Smooth muscle cell (in vitro differentiated cells): ENCODE results near the gene PSMF1. TPM values are rescaled to one million over a fixed set of nuclear protein-coding genes. Genes with fewer than 3 reads are reported as not detected.

Source experiments
- DNase-seq: peaks from one replicate; lab custom pipeline; 2025; ENCODE audit not compliant: unreplicated experiment; lab: John Stamatoyannopoulos, UW
- H2AFZ ChIP-seq: fragments of 200-600 bp; sonication (generic); 2 replicates; pipeline ENCODE4 v1.6.0; 2016; ENCODE audit warnings: antibody characterized with exemption, low read depth, mild to moderate bottlenecking
- H3F3A ChIP-seq: fragments of 200-600 bp; sonication (generic); 2 replicates; pipeline ENCODE4 v1.6.0; 2017; ENCODE audit warnings: antibody characterized with exemption, low read depth
- H3K27ac ChIP-seq: fragments of 200-600 bp; sonication (generic); 2 replicates; pipeline ENCODE4 v1.5.1; 2016; ENCODE audit warnings: low read depth, mild to moderate bottlenecking
- H3K27me3 ChIP-seq: fragments of 200-600 bp; sonication (generic); 2 replicates; pipeline ENCODE4 v1.6.1; 2016; ENCODE audit warnings: low read depth, mild to moderate bottlenecking
- H3K36me3 ChIP-seq: fragments of 200-600 bp; sonication (generic); 2 replicates; pipeline ENCODE4 v1.5.1; 2016; ENCODE audit warnings: low read depth
- H3K4me1 ChIP-seq: fragments of 200-600 bp; sonication (generic); 2 replicates; pipeline ENCODE4 v1.5.1; 2016; ENCODE audit warnings: low read depth
- H3K4me2 ChIP-seq: fragments of 200-600 bp; sonication (generic); 2 replicates; pipeline ENCODE4 v1.6.0; 2016; ENCODE audit warnings: mild to moderate bottlenecking
- H3K4me3 ChIP-seq: fragments of 200-600 bp; sonication (generic); 2 replicates; pipeline ENCODE4 v1.5.1; 2016; ENCODE audit warnings: mild to moderate bottlenecking
- H3K79me2 ChIP-seq: fragments of 200-600 bp; sonication (generic); 2 replicates; pipeline ENCODE4 v1.6.0; 2016; ENCODE audit warnings: low read depth, mild to moderate bottlenecking
- H3K9ac ChIP-seq: fragments of 200-600 bp; sonication (generic); 2 replicates; pipeline ENCODE4 v1.6.0; 2016; ENCODE audit warnings: low read depth
- H3K9me3 ChIP-seq: fragments of 200-600 bp; sonication (generic); replicated peaks from 2 replicates; pipeline ENCODE4 v1.5.1; 2016; ENCODE audit warnings: low read depth
- H4K20me1 ChIP-seq: fragments of 200-600 bp; sonication (generic); 2 replicates; pipeline ENCODE4 v1.6.0; 2016; ENCODE audit warnings: low read depth
- WGBS: methylation state at CpG from one replicate; pipeline ENCODE4 v1.1.7; 2016; ENCODE audit warnings: low lambda C conversion rate; 5-methylcytosine and 5-hydroxymethylcytosine counted together
- polyA plus RNA-seq: library from polyadenylated mRNA; unstranded; fragments of >200 nt; fragmentation: Nextera tagmentation; extraction: Ambion mirVana; gene quantifications from 2 replicates; pipeline ENCODE4 v1.2.1, GENCODE V29; 2016
- total RNA-seq: library from RNA; depleted of rRNA; stranded (reverse); fragments of >200 nt; gene quantifications from 2 replicates; pipeline ENCODE4 v1.2.3, GENCODE V29; 2014
- TF ChIP-seq, protein P1 (sequence below): fragments of 200-600 bp; sonication (generic); IDR thresholded peaks from 2 replicates; pipeline ENCODE4 v1.5.1; 2017; ENCODE audit warnings: borderline replicate concordance, mild to moderate bottlenecking, antibody characterized with exemption; ENCODE audit not compliant: insufficient read depth, poor library complexity, severe bottlenecking

PSMF1 gene
- total and polyA plus RNA-seq, 2 experiments from 2014 or later: 120 to 246 TPM

DNA sequence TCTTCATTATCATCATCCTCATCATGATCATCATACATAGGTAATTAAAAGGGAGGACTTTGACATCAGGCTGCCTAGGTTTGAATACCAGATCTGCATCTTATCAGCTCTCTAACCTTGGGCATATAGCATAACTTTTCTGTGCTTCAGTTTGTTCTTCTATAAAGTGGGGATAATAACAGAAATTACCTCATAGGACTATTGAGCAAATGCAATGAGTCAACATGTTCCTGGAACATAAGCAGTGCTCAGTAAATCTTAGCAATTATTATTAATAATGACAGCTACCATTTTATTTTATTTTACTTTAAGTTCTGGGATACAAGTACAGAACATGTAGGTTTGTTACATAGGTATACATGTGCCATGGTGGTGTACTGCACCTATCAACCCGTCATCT lies 92.1 kb downstream of the PSMF1 start:
- H3K4me3 ChIP-seq: no peak overlapping the region
- no peaks in the 10 kb centered on the region for H3K9me3 ChIP-seq
- no peak for DNase-seq
- no peaks in the 10 kb centered on the region for H3F3A ChIP-seq
- peaks cover 2% of the 10 kb centered on the region for H3K4me1 ChIP-seq
- H3K27ac ChIP-seq: no peak overlapping the region
- H3K27me3 ChIP-seq: peaks cover 22% of the 10 kb centered on the region
- H3K4me2 ChIP-seq: no peak overlapping the region
- TF ChIP-seq, protein P1, sequence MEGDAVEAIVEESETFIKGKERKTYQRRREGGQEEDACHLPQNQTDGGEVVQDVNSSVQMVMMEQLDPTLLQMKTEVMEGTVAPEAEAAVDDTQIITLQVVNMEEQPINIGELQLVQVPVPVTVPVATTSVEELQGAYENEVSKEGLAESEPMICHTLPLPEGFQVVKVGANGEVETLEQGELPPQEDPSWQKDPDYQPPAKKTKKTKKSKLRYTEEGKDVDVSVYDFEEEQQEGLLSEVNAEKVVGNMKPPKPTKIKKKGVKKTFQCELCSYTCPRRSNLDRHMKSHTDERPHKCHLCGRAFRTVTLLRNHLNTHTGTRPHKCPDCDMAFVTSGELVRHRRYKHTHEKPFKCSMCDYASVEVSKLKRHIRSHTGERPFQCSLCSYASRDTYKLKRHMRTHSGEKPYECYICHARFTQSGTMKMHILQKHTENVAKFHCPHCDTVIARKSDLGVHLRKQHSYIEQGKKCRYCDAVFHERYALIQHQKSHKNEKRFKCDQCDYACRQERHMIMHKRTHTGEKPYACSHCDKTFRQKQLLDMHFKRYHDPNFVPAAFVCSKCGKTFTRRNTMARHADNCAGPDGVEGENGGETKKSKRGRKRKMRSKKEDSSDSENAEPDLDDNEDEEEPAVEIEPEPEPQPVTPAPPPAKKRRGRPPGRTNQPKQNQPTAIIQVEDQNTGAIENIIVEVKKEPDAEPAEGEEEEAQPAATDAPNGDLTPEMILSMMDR: no peak
- no peaks in the 10 kb centered on the region for H3K36me3 ChIP-seq
- WGBS: 93% methylated on average over 1 of the region's 1 CpG
- H2AFZ ChIP-seq: no peak overlapping the region
- H4K20me1 ChIP-seq: no peaks in the 10 kb centered on the region
- no peaks in the 10 kb centered on the region for H3K79me2 ChIP-seq
- H3K9ac ChIP-seq: no peak overlapping the region

DNA sequence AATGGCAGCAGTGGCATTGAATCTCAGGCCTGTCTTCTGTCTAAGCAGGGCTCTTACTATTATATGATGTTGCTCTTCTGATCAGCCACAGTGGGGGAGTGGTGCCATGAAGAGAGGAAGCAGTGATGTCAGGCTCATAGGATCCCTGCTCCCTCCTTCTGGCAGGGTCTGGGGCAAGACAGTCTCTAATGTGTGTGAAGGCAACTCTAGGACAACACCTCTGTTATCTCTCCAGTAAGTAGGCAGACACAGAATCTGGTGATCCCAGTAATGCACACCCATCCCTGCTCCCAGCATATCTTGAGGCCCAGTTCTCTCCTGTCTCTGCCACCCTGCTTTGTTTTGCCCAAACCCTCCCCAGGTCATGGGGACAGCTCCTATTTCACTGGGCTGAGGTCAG lies 93.6 kb downstream of the PSMF1 start:
- Histone ChIP-seq H3K27me3 (peaks cover 22% of the 10 kb centered on the region), H4K20me1 (no peaks in the 10 kb centered on the region), H3K9me3 (no peaks in the 10 kb centered on the region), H3K36me3 (no peaks in the 10 kb centered on the region), H3K27ac (no peak overlapping the region), H3K4me3 (no peak overlapping the region), H3K9ac (no peak overlapping the region), H3K4me1 (peaks cover 2% of the 10 kb centered on the region), H2AFZ (no peak overlapping the region), H3K4me2 (no peak overlapping the region), H3K79me2 (no peaks in the 10 kb centered on the region), H3F3A (no peaks in the 10 kb centered on the region)
- TF ChIP-seq, protein P1: no peak
- no peak for DNase-seq

DNA sequence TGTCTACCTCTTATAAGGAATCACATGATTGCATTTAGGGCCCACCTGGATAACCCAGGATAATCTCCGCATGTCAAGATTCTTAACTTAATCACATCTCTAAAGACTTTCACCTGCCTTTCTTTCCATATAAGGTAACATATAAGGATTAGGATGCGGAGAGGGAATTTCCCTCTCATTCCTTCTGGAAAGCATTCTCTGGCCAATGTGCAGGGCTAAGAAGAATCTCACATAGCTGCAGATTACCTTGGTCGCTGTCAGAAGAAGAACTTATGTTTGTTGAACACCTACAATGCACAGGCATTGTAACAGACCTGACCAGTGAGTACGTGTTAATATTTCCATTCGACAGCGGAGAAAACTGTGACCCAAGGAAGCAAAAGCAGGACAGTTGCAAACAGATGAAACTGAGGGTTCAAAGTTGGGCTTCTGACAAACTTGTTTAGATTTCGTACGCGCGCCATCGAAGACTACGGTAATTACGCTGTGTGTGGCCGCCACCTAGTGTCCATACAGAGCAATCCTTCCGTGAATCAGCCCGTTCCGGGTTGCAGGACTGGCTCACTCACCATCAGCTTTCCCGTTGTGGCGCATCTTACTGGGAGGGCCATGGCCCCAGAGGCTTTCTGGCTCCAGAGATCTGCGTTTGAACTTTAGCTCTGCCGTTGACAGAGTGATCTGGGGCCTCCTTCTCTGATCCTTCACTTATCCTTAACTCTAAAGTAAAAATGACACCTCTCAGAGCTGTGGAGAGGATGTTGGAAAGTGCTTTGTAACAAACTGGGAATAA lies 94.4 kb downstream of the PSMF1 start:
- no peaks in the 10 kb centered on the region for H3K79me2 ChIP-seq
- TF ChIP-seq, protein P1: peak; percentile 69
- no peaks in the 10 kb centered on the region for H4K20me1 ChIP-seq
- H3K36me3 ChIP-seq: no peaks in the 10 kb centered on the region
- H3K4me3 ChIP-seq: no peak overlapping the region
- H3K9ac ChIP-seq: no peak overlapping the region
- DNase-seq: peak; percentile 8
- H2AFZ ChIP-seq: no peak overlapping the region
- peak overlapping the region; percentile 75 for H3K4me2 ChIP-seq
- H3K4me1 ChIP-seq: peaks cover 2% of the 10 kb centered on the region
- H3F3A ChIP-seq: no peaks in the 10 kb centered on the region
- no peaks in the 10 kb centered on the region for H3K9me3 ChIP-seq
- peaks cover 22% of the 10 kb centered on the region for H3K27me3 ChIP-seq
- 13% methylated on average over 21 of the region's 21 CpGs for WGBS
- H3K27ac ChIP-seq: no peak overlapping the region

DNA sequence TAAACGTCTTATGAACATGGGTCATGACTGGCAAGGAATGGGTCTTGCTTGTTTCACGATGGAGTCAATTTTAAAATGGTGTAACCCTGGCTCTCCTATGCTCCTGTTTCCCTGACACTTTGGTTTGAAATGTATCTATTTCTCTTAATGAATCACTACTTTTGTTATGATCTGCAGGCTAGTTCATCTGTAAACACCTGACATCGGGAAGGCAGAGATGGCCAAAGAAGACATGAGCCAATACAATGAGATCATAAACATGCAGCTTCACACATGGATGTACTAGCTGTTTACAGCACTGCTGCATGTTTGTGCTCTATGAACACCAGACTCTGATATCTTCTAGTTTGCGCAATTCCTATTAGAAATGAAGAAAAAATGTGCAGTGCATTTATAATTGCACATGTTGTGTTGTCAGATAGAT lies 96.4 kb downstream of the PSMF1 start:
- H3K9ac ChIP-seq: no peak overlapping the region
- TF ChIP-seq, protein P1: no peak
- H3K36me3 ChIP-seq: no peaks in the 10 kb centered on the region
- no peak overlapping the region for H2AFZ ChIP-seq
- H3K27ac ChIP-seq: no peak overlapping the region
- no peaks in the 10 kb centered on the region for H3K79me2 ChIP-seq
- H3K9me3 ChIP-seq: no peaks in the 10 kb centered on the region
- H3K4me1 ChIP-seq: peaks cover 2% of the 10 kb centered on the region
- no peaks in the 10 kb centered on the region for H3F3A ChIP-seq
- no peak for DNase-seq
- WGBS: 81% methylated on average over 4 of the region's 4 CpGs
- peaks cover 7% of the 10 kb centered on the region for H3K27me3 ChIP-seq
- no peaks in the 10 kb centered on the region for H4K20me1 ChIP-seq
- no peak overlapping the region for H3K4me2 ChIP-seq
- no peak overlapping the region for H3K4me3 ChIP-seq
